ENCODE data around the gene THSD4.

THSD4 gene

DNA sequence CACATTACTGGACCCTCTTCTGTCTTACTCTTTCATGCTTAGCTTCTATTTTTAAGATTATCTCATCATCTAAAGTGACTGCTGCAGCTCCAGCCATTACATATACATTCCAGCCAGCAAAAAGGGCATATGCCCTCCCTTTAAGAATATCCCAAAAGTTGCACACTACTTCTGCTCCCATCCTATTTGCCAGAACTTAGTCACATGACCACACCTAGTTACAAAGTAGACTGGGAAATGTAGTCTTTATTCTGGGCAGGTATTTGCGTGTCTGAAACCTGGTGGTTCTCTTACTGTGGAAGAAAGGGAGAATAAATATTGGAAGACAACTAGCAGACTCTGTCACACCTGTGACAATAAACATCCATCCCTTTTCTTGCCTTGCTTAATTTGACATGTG is 353.4 kb downstream of the THSD4 start:
- no peak overlapping the region for H3K4me3 ChIP-seq (ENCODE audit: low read length)
- DNase-seq (ENCODE audit: low read depth, low spot score), result no peak

DNA sequence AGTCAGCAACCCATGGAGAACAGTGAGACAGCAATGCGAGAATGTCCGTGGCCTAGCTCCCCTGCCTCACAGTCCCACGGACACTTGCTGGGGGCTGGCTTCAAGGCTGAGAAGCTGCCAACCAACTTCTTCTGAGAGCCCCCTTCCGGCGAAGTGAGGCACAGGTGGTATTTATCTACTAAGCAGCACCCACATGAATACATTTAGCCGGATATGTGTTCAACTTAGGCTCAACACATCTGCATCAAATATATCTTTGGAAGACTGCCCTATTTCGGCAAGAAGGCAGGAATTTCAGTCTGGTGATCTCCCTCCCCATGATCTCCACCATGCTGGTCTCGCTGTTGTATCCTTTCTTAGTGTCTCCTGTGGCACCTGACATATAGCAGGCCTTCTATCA is 354.1 kb downstream of the THSD4 start:
- no peak overlapping the region for H3K4me3 ChIP-seq (ENCODE audit: low read length)
- DNase-seq (ENCODE audit: low read depth, low spot score), result peak; percentile 57

DNA sequence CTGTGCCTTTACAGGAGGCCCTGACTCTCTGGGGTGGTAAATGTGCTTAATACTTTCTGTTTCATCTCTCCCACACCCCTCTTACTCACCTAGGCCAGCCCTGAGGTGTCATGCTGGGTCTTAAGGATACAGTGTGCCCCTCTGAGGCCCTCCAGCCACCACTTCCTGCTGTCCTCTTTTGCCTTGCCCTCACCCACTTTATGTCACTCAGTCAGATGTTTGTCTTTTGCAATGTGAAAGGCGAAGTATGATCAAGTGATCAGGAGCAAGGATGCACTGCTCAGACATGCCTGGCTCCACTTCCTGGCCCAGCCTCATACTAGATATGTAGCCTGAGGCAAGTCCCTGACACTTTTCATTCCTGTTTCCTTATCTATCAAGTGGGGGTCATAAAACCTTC is 356.1 kb downstream of the THSD4 start:
- DNase-seq (ENCODE audit: low read depth, low spot score), result no peak
- H3K4me3 ChIP-seq (ENCODE audit: low read length), result no peak overlapping the region

DNA sequence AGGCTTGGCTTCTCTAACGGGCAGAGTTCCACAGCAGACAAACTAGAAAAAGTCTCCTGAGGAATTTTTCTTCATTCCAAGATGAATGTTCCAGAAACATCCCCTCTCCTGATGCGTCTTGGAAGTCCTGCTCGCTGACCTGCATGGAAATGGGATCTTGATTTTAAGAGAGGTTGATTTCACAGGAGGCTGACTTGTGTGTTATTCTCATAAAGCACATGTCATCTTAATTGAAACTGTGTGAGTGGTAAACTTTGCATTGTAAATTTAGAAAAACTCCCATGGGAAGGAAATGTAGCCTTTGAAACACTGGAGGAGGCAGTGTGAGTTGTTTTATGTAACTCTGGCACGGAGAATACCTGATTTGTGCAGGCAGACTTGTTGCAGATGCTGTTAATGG is 357.3 kb downstream of the THSD4 start:
- H3K4me3 ChIP-seq (ENCODE audit: low read length), result no peak overlapping the region
- no peak for DNase-seq (ENCODE audit: low read depth, low spot score)

DNA sequence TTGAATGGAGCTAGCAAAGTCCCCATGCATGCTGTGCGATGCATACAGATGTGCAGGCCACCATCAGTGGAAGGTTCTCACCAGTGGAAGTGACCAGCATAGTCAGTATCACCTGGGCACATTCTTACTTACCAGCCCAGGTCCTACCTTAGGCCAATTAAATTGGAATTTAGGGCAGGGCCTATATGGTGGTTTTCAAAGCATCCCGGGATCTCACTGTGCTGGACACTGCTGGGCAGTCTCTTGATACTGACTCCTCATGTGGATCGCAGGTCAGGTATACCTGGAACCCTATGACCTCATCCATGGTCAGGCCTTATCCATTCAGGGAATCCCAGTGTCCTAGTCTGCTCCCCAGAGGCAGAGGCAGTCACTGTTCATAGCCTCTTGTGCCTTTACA is 358.5 kb downstream of the THSD4 start:
- no peak overlapping the region for H3K4me3 ChIP-seq (ENCODE audit: low read length)
- DNase-seq (ENCODE audit: low read depth, low spot score), result no peak

DNA sequence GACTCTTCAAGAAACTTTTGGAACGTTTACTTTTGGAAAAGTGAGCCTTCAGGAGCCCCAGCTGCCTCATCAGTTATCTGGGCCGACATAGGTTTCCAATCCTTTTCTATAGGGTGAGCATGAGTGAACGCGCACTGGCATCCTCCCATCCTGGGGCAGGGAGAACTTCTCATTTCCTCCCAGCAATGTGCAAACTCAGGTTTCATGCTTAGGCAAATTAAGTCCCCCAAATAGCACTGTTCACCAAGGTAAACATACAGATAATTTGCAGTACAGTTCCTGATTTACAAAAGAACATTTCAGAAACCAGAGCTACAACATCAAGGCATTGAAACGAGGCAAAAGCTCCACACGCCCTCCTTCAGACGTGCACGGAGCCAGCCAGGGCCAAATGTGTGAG is 361.6 kb downstream of the THSD4 start:
- DNase-seq (ENCODE audit: low read depth, low spot score), result no peak
- no peak overlapping the region for H3K4me3 ChIP-seq (ENCODE audit: low read length)

DNA sequence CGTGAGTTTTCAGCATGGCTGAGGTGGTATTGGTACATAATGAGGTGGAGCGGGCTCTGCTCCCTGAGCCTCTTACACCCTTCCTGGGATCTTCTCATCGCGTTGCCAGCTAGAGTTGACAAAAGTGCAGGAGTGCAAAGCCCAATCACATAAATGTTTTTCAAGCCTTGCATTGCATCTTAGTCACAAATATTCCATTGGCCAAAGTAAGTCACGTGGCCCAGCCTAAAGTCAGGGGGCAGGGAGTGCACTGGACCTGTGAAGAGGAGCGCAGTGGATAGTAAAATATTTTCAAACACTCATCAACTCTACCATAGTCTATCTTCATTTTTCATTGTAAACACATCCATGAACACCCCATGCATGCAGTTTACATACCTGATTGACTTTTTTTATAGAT is 365.3 kb downstream of the THSD4 start:
- H3K4me3 ChIP-seq (ENCODE audit: low read length), result no peak overlapping the region
- no peak for DNase-seq (ENCODE audit: low read depth, low spot score)

DNA sequence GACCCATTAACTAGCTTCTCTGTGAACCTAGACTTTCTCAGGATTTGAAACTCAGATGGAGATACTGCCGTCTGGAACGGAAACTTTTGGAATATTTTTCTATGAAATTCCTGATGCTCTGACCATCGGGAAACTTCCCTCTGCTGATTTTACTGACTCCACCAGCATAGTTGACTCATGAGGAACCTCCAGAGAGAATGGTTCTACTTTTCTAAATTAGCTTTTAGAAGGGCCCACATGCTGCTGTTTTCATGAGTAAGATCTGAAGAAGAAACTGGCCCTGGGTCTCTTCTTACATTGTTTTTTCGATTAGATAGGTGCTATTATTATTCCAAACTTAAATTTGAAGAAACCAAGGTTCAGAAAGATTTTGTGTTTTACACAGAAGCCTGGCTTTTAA is 368.8 kb downstream of the THSD4 start:
- no peak for DNase-seq (ENCODE audit: low read depth, low spot score)
- H3K4me3 ChIP-seq (ENCODE audit: low read length), result no peak overlapping the region

DNA sequence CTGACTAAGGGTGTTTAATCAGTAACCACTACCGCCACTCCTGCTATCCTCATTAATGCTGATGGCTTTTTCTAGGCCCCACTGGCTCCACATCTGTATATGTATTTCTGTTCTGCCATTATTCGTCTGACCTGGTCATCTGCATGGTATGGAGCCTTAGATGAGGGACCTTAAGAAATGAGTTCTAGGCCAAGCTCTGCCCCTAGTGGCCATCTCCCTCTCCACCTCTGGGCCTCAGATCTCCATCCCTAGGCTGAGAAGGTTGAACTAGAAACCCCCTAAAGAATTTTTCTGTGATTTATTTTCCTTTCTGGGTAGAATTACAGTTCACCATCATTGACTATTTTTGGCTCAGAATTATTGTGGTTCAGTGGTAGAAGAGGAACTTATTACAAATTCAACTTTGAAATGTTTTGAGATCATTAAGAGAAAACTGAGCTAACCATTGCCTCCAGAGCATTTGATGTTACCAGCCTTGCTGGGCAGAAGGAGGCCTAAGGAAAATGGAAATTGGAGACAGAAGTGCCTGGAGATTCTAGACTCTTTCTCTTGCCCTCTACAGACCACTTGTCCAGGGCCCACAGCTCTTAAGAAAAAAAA is 369.9 kb downstream of the THSD4 start:
- DNase-seq (ENCODE audit: low read depth, low spot score), result no peak
- H3K4me3 ChIP-seq (ENCODE audit: low read length), result no peak overlapping the region

DNA sequence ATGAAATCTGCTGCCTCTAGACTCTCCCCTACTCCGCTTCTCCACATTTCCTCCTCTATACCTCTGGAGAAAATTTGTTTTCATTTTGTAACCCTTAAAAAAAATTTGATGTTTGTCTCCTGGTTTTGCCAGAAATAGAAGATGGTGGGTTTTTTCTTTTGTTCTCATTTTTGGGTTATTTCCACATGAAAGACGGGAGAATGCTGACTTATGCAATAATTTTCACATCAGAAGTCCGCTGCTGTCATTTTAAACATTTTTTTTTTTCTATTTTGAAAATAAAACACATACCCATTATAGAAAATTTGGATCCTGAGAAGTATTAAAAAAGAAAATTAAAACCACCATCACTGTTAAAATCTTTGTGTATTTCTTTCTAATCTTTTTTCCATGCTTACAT is 374.3 kb downstream of the THSD4 start:
- no peak for DNase-seq (ENCODE audit: low read depth, low spot score)
- no peak overlapping the region for H3K4me3 ChIP-seq (ENCODE audit: low read length)

DNA sequence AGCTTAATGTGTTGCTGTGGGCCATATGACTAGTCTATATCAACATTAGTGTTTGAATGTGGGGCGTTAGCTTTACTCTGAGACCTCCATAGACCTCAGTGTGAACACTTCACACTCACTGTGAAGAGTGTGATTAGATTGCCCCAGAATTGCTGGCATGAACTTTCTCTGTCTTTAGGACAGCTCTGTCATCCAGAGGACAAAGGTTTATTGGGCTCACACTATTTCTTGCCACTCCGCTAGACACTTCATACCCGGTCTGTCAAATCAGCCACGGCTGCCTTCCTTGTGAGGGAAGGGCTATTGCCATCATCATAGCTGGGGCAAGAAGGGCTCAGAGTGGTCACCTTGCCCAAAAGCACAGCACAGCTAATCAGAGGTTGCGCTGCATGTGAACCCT is 378.3 kb downstream of the THSD4 start:
- no peak overlapping the region for H3K4me3 ChIP-seq (ENCODE audit: low read length)
- no peak for DNase-seq (ENCODE audit: low read depth, low spot score)

DNA sequence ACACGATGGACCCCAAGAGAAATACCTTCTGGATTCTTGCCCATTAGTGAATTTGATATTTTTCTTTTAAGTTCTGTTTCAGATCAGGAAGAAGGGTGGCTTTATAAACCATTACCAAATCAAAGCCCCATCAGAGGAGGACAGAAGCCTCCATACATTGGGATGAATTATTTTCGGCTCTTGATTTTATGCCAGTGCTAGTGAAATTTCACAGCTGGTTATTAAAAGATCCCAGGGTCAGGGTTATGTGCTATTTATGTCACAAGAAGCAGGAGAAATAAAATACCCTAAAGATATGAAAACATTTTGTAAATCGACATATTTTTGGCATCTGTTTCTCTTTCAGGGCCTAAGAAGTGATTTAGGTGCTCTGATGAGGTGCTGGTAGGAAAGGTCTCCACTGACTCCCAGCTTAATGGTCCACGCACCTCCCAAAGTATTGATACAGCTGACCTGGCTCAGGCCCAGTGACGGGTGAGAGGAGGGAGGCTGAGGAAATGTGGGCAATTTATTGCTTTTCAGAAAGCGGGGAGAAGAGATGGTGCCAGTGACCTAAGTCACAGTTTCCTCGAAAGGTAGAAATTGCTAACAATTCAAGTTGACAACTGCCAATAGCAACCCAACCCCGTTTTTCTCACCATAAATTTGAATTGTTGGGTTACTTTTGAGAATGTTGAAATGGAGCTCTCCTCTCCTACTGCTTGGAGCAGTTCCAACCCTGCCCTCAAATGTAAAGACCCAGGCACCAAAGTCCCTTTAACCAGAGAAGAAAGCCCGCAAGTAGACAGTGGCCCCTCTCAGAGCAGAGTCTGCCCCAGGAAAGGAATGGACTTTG is 379.5 kb downstream of the THSD4 start:
- DNase-seq (ENCODE audit: low read depth, low spot score), result no peak
- H3K4me3 ChIP-seq (ENCODE audit: low read length), result no peak overlapping the region

DNA sequence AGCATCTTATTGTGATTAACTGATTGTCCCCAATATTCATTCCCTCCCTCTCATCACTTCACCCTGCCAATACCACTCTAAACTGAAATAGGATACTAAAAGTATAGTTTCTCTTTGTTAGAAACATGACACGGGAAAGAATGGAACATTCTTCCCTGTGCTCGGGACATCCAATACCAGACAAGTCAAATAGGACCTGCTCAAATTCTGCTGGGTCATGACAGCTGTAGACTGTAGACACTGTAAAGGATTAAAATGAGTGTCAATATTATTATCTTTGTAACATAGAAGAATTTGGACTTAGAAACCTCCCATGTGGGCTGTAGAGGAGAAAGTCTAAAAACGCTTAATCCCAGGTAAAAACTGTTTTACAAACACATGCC is 380.1 kb downstream of the THSD4 start:
- DNase-seq (ENCODE audit: low read depth, low spot score), result no peak
- no peak overlapping the region for H3K4me3 ChIP-seq (ENCODE audit: low read length)

DNA sequence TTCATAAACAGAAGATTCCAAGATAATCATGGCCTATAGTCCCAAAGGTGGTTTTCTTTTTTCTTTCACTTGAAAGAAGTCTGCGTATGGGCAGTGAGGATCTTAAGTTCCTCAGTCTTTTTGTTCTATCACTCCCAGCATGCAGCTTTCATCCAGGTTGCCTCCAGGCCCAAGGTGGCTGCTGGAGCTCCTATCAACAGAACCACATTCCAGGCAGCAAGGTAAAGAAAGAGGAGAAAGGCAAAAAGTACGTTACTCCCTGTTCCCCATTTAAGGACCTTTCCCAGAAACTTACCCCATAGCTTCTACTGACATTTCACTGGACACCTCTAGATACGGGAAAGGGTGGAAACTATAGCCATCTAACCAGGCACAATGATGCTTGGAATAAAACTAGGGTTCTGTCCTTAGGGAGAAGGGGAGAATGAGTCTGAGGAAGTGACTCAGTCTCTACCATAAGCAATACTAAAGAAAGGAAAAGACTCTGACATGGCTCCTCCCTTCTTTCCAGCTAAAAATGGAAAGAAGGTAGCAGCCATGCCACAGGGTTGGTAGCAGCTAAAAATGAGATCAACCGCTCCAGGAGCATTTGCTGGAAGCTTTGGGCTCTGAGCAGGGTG is 381.2 kb downstream of the THSD4 start:
- DNase-seq (ENCODE audit: low read depth, low spot score), result no peak
- H3K4me3 ChIP-seq (ENCODE audit: low read length), result no peak overlapping the region

DNA sequence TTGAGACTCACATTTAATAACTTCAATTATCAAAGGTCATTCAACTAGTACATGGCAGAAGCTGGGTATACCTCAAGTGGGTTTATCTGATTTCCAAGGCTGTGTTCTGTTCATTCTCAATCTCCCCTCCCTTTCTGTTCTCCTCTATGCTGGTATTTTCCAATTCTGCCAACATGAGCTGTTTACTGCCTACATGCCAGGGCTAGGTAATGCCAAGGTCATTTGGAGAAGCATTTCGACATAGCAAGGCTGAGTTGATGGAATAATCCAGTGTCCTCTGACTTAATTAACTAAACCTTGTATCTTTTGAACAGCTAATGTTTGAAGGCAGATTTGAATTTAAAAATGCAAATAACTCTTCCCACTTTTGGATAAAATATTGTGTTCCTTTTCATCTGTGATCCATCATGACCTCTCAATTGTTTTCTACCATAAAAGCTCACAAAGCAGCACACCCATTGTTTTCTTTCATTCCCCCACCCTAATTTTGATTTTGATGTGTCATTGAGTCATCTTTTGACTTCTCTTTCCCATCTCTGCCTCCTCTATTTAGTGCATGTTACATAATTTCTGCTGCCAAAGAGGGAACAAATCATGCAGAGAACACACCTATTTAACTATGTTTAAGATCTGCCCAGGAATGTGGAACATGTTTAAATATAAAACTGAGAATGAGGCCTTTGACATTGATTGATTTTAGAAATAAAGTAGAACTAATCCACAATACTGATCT is 386.2 kb downstream of the THSD4 start:
- no peak for DNase-seq (ENCODE audit: low read depth, low spot score)
- no peak overlapping the region for H3K4me3 ChIP-seq (ENCODE audit: low read length)

DNA sequence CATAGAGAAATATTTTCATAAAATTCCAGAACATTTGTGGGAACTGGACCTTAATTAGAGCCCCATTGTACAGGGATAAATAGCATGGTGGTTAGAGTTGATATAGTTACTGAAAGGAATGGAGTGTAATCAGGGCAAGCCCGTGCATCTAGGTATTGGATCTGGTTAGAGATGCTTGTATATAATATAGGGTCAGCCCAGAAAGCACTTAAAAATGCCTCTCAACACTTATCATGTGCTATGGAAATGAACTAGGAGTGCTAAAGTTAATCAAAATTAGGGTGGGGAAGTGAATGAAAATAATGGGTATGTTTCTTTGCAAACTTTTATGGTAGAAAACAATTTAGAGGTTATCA is 386.8 kb downstream of the THSD4 start:
- no peak overlapping the region for H3K4me3 ChIP-seq (ENCODE audit: low read length)
- DNase-seq (ENCODE audit: low read depth, low spot score), result no peak

DNA sequence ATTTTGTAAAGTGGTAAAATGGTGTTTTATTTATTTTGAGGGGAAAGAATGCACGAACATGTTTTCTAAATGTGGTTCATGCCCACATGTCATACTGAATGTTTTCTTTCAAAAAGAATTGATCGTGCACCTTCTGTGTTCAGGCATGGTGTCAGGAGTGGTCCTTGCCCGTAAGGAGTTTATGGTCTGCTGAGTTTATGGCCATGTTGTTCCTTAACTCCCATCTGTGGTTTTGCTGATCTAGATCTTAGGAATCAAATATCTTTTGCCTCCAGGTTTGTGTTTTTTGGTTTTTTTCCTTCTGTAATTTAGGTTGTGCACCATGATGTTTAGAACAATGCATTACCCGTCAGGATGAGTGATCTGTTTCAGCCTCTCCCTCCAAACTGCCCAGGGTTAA is 390.7 kb downstream of the THSD4 start:
- H3K4me3 ChIP-seq (ENCODE audit: low read length), result no peak overlapping the region

DNA sequence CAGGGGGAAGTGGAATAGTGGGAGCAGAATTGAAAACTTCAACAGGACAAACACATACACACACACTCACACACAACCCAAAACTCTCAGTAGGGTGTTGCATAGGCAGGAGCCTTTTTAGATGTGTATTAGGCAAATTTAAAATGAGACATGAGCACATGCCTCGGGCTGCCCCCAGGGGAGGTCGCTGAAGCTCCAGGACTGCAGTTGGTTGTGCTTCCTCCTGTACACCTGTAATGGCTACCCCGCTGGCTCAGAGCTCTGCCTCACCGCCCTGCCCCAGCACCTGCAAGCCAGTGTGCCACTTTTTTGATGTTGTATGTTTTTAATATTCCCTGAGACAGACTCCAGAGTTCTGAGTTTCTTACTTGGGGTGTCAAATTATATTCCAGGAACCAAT is 391.7 kb downstream of the THSD4 start:
- no peak for DNase-seq (ENCODE audit: low read depth, low spot score)
- H3K4me3 ChIP-seq (ENCODE audit: low read length), result no peak overlapping the region

More for the DNA sequence above, 390.7 kb downstream of the THSD4 start:
- DNase-seq (ENCODE audit: low read depth, low spot score), result no peak

DNA sequence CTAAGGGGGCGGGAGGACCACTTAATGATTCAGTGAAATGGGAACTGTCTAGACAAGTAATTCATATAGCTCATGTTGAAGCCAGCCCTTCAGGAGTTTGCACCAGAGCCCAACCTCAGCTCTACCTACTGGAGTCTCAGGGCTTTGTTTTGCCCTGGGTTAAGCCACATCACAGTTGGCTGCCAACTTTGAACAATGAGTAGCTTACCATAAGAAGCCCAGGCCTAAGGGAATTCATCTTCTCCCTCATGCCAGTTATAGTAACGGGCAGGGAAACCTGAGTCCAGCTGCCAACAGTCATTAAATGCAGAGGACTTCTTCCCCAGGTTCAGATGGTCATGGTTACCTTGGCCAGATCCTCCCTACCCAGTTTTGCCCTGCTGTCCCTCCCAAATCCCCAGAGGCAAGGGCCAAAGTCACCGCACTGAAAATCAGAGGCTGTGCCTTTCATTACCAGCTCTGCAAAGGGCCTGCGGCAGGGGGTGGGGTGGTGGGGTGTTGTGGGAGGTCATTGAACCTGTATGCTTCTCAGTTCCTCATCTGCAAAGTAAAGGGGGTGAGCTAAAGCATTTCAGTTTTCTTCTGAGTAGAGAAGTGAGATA is 392.9 kb downstream of the THSD4 start:
- no peak overlapping the region for H3K4me3 ChIP-seq (ENCODE audit: low read length)
- no peak for DNase-seq (ENCODE audit: low read depth, low spot score)

DNA sequence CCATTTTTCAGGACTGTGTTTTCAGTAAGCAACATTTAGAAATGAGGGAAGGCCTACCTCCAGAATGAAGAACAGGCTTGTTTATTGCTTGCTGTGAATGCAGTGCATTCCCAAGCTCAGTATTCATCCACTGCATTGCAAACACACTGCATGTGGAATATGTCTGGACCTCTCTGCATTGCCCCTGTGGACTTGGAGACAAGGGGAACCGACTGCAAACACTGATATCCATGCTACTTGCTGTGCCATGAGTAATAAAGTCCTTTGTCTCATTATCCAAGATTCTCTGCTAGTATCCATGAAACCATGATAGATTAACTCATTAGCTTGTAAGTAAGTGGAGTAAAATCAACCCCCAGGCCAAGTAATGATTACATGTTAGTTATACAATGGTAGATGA is 393.9 kb downstream of the THSD4 start:
- H3K4me3 ChIP-seq (ENCODE audit: low read length), result no peak overlapping the region
- no peak for DNase-seq (ENCODE audit: low read depth, low spot score)

All from Jurkat, Clone E6-1 (cell line).